Mesendoderm (in vitro differentiated cells): ENCODE data around the gene FBH1.

Source experiments
- DNase-seq: peaks from one replicate; pipeline ENCODE4 v3.0.0; 2013
- H2AK5ac ChIP-seq: 2 replicates; pipeline ENCODE4 v1.6.1; 2013; ENCODE audit warnings: low read length, inconsistent platforms
- H2BK120ac ChIP-seq: 2 replicates; pipeline ENCODE4 v1.6.1; 2013; ENCODE audit warnings: low read depth, mild to moderate bottlenecking, low read length, moderate library complexity, mixed read lengths
- H2BK15ac ChIP-seq: replicated peaks from 2 replicates; pipeline ENCODE4 v1.6.1; 2013; ENCODE audit warnings: low read depth, mild to moderate bottlenecking, moderate library complexity
- H2BK5ac ChIP-seq: 2 replicates; pipeline ENCODE4 v1.6.1; 2013; ENCODE audit warnings: low read length, inconsistent platforms
- H3K18ac ChIP-seq: 2 replicates; pipeline ENCODE4 v1.6.1; 2013; ENCODE audit warnings: mild to moderate bottlenecking, low read length, mixed read lengths
- H3K23ac ChIP-seq: one replicate; pipeline ENCODE4 v1.6.1; 2013; ENCODE audit warnings: low read length
- H3K27ac ChIP-seq: 2 replicates; pipeline ENCODE4 v1.5.1; 2013; ENCODE audit warnings: low read depth, mild to moderate bottlenecking, inconsistent platforms, low read length, moderate library complexity
- H3K27me3 ChIP-seq: 2 replicates; pipeline ENCODE4 v1.6.1; 2013; ENCODE audit warnings: low read length, control low read depth, mild to moderate bottlenecking, inconsistent platforms; ENCODE audit not compliant: insufficient read depth, poor library complexity
- H3K36me3 ChIP-seq: 2 replicates; pipeline ENCODE4 v1.6.1; 2013; ENCODE audit warnings: low read length, inconsistent platforms; ENCODE audit not compliant: control insufficient read depth, insufficient read depth
- H3K4ac ChIP-seq: one replicate; pipeline ENCODE4 v1.6.1; 2013; ENCODE audit warnings: low read depth, mild to moderate bottlenecking, low read length, moderate library complexity
- H3K4me1 ChIP-seq: 2 replicates; pipeline ENCODE4 v1.6.1; 2013; ENCODE audit warnings: low read depth, low read length, inconsistent platforms; ENCODE audit not compliant: control insufficient read depth
- H3K4me2 ChIP-seq: 2 replicates; pipeline ENCODE4 v1.6.1; 2013; ENCODE audit warnings: low read length
- H3K4me3 ChIP-seq: 2 replicates; pipeline ENCODE4 v1.5.1; 2013; ENCODE audit warnings: mild to moderate bottlenecking, low read length
- H3K56ac ChIP-seq: one replicate; pipeline ENCODE4 v1.6.1; 2013; ENCODE audit warnings: low read length
- H3K79me1 ChIP-seq: 2 replicates; pipeline ENCODE4 v1.6.1; 2013; ENCODE audit warnings: low read length, inconsistent platforms
- H3K79me2 ChIP-seq: 2 replicates; pipeline ENCODE4 v1.6.1; 2013; ENCODE audit warnings: mild to moderate bottlenecking, low read length; ENCODE audit not compliant: control insufficient read depth, insufficient read depth
- H3K9ac ChIP-seq: 2 replicates; pipeline ENCODE4 v1.6.1; 2013; ENCODE audit warnings: low read length, inconsistent platforms
- H4K5ac ChIP-seq: one replicate; pipeline ENCODE4 v1.6.1; 2013; ENCODE audit warnings: low read length
- H4K8ac ChIP-seq: one replicate; pipeline ENCODE4 v1.6.1; 2013; ENCODE audit warnings: low read depth, mild to moderate bottlenecking, control low read depth, low read length, moderate library complexity
- WGBS: extraction: QIAGEN DNeasy Blood & Tissue Kit; methylation state at CpG from one replicate; pipeline ENCODE4 v1.1.7; 2013; ENCODE audit warnings: low lambda C conversion rate, missing lambda C conversion rate; ENCODE audit not compliant: insufficient coverage; ENCODE audit errors: extremely low coverage; 5-methylcytosine and 5-hydroxymethylcytosine counted together

Gene FBH1

DNA sequence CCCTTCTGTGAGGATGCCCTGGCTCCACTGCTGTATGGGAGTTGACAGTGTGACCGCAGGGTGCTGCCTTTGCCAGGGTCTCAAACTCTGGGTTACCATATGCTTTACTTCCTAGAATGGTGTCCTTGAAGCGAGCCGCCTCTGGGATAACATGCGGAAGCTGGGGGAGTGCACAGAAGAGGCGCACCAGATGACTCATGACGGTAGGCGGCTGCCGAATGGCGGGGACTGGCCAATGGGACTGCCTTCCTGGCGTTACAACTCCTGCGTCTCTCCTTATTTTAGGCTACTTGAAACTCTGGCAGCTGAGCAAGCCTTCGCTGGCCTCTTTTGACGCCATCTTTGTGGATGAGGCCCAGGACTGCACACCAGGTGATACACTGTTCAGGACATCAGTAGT lies 27.3 kb downstream of the FBH1 start:
- Histone ChIP-seq H3K4me1 (no peaks in the 10 kb centered on the region), H2BK15ac (no peak overlapping the region), H3K56ac (no peak overlapping the region), H3K18ac (no peak overlapping the region), H2BK5ac (no peak overlapping the region), H4K8ac (no peak overlapping the region), H3K4me3 (no peak overlapping the region), H3K9ac (no peak overlapping the region), H2BK120ac (no peak overlapping the region), H3K27ac (no peak overlapping the region), H3K27me3 (no peaks in the 10 kb centered on the region), H3K79me2 (no peaks in the 10 kb centered on the region), H3K36me3 (peaks cover 36% of the 10 kb centered on the region), H2AK5ac (no peak overlapping the region), H3K4ac (no peak overlapping the region), H3K23ac (no peak overlapping the region), H4K5ac (no peak overlapping the region), H3K79me1 (no peaks in the 10 kb centered on the region), H3K4me2 (no peak overlapping the region)
- no peak for DNase-seq
- whole genome bisulfite sequencing, result no CpG with 5 or more reads among the region's 13 CpGs

DNA sequence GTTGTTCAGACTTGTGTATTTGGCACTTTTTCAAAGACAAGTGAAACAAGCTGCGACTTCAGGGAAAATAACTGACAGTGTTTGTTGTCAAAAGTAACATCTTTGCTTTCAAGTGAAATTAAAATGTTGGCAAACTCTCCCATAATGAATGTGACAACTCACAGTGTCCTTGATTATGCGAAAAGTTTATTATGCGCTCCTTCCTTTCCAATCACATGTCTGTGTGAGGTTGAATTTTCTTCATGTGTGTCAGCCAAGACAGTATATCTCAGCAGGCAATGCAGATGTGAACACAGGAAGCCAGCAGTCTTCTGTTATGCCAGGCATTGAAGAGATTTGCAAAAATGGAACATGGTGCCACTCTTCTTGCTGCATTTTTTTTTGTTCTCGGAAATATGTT lies 28.7 kb downstream of the FBH1 start:
- H2BK120ac ChIP-seq, result no peak overlapping the region
- no peak overlapping the region for H3K23ac ChIP-seq
- H3K18ac ChIP-seq, result no peak overlapping the region
- no peak overlapping the region for H3K56ac ChIP-seq
- peaks cover 37% of the 10 kb centered on the region for H3K36me3 ChIP-seq
- H3K27me3 ChIP-seq, result no peaks in the 10 kb centered on the region
- H2BK5ac ChIP-seq, result no peak overlapping the region
- H3K79me1 ChIP-seq, result no peaks in the 10 kb centered on the region
- H3K9ac ChIP-seq, result no peak overlapping the region
- H4K5ac ChIP-seq, result no peak overlapping the region
- H3K4ac ChIP-seq, result no peak overlapping the region
- H2AK5ac ChIP-seq, result no peak overlapping the region
- no peak overlapping the region for H2BK15ac ChIP-seq
- no peak overlapping the region for H4K8ac ChIP-seq
- H3K4me2 ChIP-seq, result no peak overlapping the region
- no peak overlapping the region for H3K4me3 ChIP-seq
- DNase-seq, result no peak
- no peaks in the 10 kb centered on the region for H3K79me2 ChIP-seq
- no peaks in the 10 kb centered on the region for H3K4me1 ChIP-seq
- no CpG with 5 or more reads among the region's 4 CpGs for WGBS
- no peak overlapping the region for H3K27ac ChIP-seq

DNA sequence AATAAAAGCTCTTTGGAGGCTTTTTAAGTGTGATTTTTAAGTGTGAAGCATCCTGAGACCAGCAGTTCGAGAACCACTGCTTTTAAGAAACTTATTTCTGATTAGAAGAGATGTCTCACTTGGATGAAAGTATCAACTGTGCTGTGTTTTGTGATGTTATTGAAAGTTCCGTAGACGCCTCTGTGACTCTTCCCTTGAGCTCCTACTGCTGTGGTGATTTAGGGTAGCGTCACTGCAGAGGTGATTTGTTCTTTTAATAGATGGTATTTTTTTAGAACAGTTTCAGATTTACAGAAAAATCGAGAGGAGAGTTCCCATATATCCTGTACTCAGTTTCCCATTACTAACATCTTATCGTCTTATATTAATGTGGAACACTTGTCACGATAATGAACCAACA lies 29.5 kb downstream of the FBH1 start:
- no peak overlapping the region for H3K27ac ChIP-seq
- peaks cover 32% of the 10 kb centered on the region for H3K36me3 ChIP-seq
- no peak overlapping the region for H3K9ac ChIP-seq
- H3K4me3 ChIP-seq, result no peak overlapping the region
- WGBS, result no CpG with 5 or more reads among the region's 7 CpGs
- no peak overlapping the region for H2BK15ac ChIP-seq
- no peaks in the 10 kb centered on the region for H3K79me2 ChIP-seq
- no peak overlapping the region for H4K5ac ChIP-seq
- no peak overlapping the region for H3K56ac ChIP-seq
- no peak overlapping the region for H3K23ac ChIP-seq
- no peaks in the 10 kb centered on the region for H3K79me1 ChIP-seq
- H2BK5ac ChIP-seq, result no peak overlapping the region
- H4K8ac ChIP-seq, result no peak overlapping the region
- no peaks in the 10 kb centered on the region for H3K4me1 ChIP-seq
- no peak overlapping the region for H3K18ac ChIP-seq
- no peak overlapping the region for H3K4ac ChIP-seq
- DNase-seq, result no peak
- H3K27me3 ChIP-seq, result no peaks in the 10 kb centered on the region
- H2BK120ac ChIP-seq, result no peak overlapping the region
- H2AK5ac ChIP-seq, result no peak overlapping the region
- no peak overlapping the region for H3K4me2 ChIP-seq

DNA sequence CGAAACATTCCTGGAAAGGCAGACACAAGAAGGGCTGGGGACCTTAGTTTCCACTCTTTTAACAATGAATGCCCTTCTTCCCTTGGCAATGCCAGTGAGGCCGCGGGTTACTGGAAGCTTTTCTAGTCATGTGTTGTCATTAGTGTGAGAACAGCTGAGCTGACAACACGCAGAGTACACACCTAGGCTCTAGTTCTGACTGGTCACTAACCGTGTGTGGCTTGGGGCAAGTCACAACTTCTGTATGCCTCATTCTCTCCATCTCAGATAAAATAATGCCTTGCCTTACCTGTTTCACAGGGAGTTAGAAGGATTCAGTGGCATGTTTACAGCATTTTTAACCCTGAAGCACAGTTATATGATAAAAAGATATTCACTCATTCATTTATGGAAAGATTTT lies 31.7 kb downstream of the FBH1 start:
- H2AK5ac ChIP-seq, result no peak overlapping the region
- H3K79me1 ChIP-seq, result no peaks in the 10 kb centered on the region
- H2BK15ac ChIP-seq, result no peak overlapping the region
- no CpG with 5 or more reads among the region's 5 CpGs for WGBS
- H3K4me2 ChIP-seq, result no peak overlapping the region
- H3K4me1 ChIP-seq, result no peaks in the 10 kb centered on the region
- no peak overlapping the region for H4K5ac ChIP-seq
- peaks cover 30% of the 10 kb centered on the region for H3K36me3 ChIP-seq
- DNase-seq, result no peak
- H3K4ac ChIP-seq, result no peak overlapping the region
- no peak overlapping the region for H3K9ac ChIP-seq
- no peak overlapping the region for H4K8ac ChIP-seq
- H3K18ac ChIP-seq, result no peak overlapping the region
- H2BK5ac ChIP-seq, result no peak overlapping the region
- no peak overlapping the region for H3K56ac ChIP-seq
- H3K27me3 ChIP-seq, result no peaks in the 10 kb centered on the region
- no peak overlapping the region for H3K27ac ChIP-seq
- H3K23ac ChIP-seq, result no peak overlapping the region
- H3K4me3 ChIP-seq, result no peak overlapping the region
- no peaks in the 10 kb centered on the region for H3K79me2 ChIP-seq
- no peak overlapping the region for H2BK120ac ChIP-seq

DNA sequence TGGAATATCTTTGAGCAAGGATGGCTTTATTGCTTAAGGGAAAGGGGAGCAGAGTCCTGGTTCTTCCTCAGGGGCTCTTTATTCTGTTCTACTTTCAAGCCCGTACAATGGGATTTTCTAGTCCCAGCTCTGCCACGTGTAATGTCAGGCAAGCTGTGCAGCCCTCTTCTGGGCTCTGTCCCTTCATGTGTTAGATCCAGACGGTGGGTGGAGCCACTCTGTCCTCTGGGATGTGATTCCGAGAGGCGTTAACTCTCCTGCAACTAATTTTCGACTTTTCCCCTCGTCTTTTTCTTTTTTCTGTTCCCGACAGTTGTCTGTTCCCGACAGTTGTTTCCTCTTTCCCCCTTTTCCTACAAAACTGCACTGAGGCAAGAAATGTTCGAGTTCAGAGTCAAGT lies 34.8 kb downstream of the FBH1 start:
- H3K36me3 ChIP-seq, result peaks cover 24% of the 10 kb centered on the region
- H3K4ac ChIP-seq, result no peak overlapping the region
- no peaks in the 10 kb centered on the region for H3K79me2 ChIP-seq

DNA sequence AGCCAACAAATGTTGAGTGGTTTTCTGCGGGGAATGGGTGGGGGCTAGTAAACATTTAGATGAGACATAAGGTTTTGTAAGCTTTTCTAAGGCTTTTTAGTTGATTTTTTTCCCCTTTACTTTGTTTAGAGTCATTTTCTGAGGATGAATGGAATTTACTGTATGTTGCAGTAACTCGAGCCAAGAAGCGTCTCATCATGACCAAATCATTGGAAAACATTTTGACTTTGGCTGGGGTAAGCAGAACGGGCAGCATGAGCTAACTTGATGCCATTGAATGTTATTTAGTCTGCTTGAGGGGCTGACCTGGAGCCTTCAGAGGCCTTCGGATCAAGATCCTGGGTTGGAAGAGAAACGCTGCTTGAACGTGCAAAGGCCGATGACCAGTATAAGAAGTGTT lies 37.3 kb downstream of the FBH1 start:
- Histone ChIP-seq H4K8ac (no peak overlapping the region), H3K27me3 (no peaks in the 10 kb centered on the region), H3K36me3 (peaks cover 18% of the 10 kb centered on the region), H3K79me1 (no peaks in the 10 kb centered on the region), H2AK5ac (no peak overlapping the region), H4K5ac (no peak overlapping the region), H3K23ac (no peak overlapping the region), H2BK15ac (no peak overlapping the region), H3K4me3 (no peak overlapping the region), H3K4me1 (no peaks in the 10 kb centered on the region), H3K56ac (no peak overlapping the region), H3K79me2 (no peaks in the 10 kb centered on the region), H3K4me2 (no peak overlapping the region), H3K18ac (no peak overlapping the region), H3K4ac (no peak overlapping the region), H2BK120ac (no peak overlapping the region), H3K27ac (no peak overlapping the region), H3K9ac (no peak overlapping the region), H2BK5ac (no peak overlapping the region)
- DNase-seq, result no peak
- no CpG with 5 or more reads among the region's 8 CpGs for WGBS

More for the DNA sequence above, 34.8 kb downstream of the FBH1 start:
- Histone ChIP-seq H3K27ac (no peak overlapping the region), H3K27me3 (no peaks in the 10 kb centered on the region), H3K56ac (no peak overlapping the region), H3K23ac (no peak overlapping the region), H4K5ac (no peak overlapping the region), H3K4me3 (no peak overlapping the region), H2BK15ac (no peak overlapping the region), H3K9ac (no peak overlapping the region), H3K4me1 (no peaks in the 10 kb centered on the region), H2BK5ac (no peak overlapping the region), H4K8ac (no peak overlapping the region), H2BK120ac (no peak overlapping the region), H3K18ac (no peak overlapping the region), H3K4me2 (no peak overlapping the region), H3K79me1 (no peaks in the 10 kb centered on the region), H2AK5ac (no peak overlapping the region)
- DNase-seq, result no peak
- no CpG with 5 or more reads among the region's 10 CpGs for WGBS
